GM13976 (cell line): Measurements from ENCODE around the gene OR2A12.
"Not testable (repeated sequence)": the region's sequence is repeated elsewhere in the genome, so short reads cannot be mapped to it uniquely, and the experiment has no call there.

Experiments
- DNase-seq: peaks from one replicate; pipeline ENCODE4 v3.0.0; 2012; ENCODE audit warnings: low spot score
- in situ Hi-C: fragments of 300-500 bp; cut with MboI; formaldehyde crosslinking; loops from one replicate; pipeline ENCODE4 v1.12.0; 2022; ENCODE audit warnings: low sequenced_read_pairs, mixed read lengths, inconsistent platforms; ENCODE audit not compliant: unreplicated experiment
- TF ChIP-seq, protein P1 (sequence below): IDR thresholded peaks from 2 replicates; pipeline ENCODE4 v1.5.1; 2012; ENCODE audit warnings: borderline replicate concordance, mild to moderate bottlenecking; ENCODE audit not compliant: insufficient read depth; ENCODE audit errors: extremely low read depth, missing control alignments, control extremely low read depth

OR2A12 gene

DNA sequence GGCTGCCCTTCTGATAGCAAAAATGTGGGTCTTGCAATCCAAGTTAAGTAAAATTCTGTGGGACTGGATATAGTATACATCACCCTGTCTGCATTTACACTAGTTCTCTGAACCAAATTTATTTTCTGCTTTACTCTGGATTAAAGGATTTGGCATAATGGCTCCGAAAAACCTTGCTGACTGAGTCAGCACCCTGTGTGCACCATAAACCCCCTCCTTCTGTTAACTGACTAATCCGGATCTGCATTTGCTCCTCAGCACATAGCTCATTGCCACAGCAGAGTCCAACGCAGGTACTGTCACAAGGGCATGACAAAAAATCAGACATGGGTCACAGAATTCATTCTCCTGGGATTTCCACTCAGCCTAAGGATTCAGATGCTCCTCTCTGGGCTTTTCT lies 36.0 kb upstream of the OR2A12 start:
- no peak for DNase-seq
- TF ChIP-seq, protein P1, sequence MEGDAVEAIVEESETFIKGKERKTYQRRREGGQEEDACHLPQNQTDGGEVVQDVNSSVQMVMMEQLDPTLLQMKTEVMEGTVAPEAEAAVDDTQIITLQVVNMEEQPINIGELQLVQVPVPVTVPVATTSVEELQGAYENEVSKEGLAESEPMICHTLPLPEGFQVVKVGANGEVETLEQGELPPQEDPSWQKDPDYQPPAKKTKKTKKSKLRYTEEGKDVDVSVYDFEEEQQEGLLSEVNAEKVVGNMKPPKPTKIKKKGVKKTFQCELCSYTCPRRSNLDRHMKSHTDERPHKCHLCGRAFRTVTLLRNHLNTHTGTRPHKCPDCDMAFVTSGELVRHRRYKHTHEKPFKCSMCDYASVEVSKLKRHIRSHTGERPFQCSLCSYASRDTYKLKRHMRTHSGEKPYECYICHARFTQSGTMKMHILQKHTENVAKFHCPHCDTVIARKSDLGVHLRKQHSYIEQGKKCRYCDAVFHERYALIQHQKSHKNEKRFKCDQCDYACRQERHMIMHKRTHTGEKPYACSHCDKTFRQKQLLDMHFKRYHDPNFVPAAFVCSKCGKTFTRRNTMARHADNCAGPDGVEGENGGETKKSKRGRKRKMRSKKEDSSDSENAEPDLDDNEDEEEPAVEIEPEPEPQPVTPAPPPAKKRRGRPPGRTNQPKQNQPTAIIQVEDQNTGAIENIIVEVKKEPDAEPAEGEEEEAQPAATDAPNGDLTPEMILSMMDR: no peak
- in situ Hi-C loops: no loop called here

GRCh38 chr7:144050884-144051283 lies 35.2 kb upstream of the OR2A12 start:
- in situ Hi-C loops, DNase-seq: not testable (repeated sequence)

DNA sequence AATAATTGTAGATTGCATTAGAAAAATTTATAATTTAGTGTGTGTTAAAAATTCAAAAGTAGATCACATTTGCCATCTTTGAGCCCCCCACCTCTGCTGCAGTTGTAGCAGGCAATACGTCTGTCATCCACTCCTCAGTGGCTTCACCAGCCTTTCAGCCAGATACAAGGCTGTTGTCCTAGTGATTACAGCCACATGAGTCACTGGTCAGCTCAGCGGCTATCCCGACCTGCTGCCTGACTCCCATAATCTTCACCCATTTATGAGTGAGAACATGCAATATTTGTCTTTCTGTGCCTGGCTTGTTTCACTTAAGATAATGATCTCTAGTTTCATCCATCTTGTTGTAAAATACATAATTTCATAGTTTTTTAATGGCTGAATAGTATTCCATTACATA lies 28.1 kb upstream of the OR2A12 start:
- no peak for DNase-seq
- TF ChIP-seq, protein P1: no peak
- in situ Hi-C loops: no loop called here

- in situ Hi-C loops: no loop called here
- TF ChIP-seq, protein P1: peak; percentile 20
- no peak for DNase-seq
These were observed 22.4 kb upstream of the OR2A12 start for GRCh38 chr7:144063710-144064109.

DNA sequence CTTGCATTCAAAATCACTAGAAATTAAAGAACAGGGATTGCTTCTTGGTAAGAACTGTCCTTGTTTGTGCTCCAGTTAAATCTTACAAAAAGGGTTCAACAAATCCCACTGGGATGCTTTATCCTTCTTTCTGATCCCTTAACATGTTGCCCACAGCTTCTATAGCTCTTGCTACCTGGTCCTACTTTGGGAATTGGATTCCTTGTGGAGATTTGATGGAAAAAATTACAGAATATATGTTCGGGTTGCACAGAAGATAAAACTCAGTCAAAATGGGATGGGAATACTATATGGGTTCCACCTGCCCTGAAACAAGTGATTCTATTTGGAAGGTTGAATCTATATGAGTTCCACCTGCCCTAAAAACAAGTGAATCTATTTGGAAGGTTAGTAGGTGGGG lies 16.6 kb upstream of the OR2A12 start, which contains the start of gene OR2A25:
Gene OR2A25, plus strand, starts transcription at position 301 of the 400 bp plus-strand sequence. CDS start 4,409 bp downstream, outside the sequence.
- in situ Hi-C loops: no loop called here
- TF ChIP-seq, protein P1: no peak
- no peak for DNase-seq

- TF ChIP-seq, protein P1: no peak
- no peak for DNase-seq
- in situ Hi-C loops: no loop called here
These were observed 16.1 kb upstream of the OR2A12 start for GRCh38 chr7:144069953-144070352.

DNA sequence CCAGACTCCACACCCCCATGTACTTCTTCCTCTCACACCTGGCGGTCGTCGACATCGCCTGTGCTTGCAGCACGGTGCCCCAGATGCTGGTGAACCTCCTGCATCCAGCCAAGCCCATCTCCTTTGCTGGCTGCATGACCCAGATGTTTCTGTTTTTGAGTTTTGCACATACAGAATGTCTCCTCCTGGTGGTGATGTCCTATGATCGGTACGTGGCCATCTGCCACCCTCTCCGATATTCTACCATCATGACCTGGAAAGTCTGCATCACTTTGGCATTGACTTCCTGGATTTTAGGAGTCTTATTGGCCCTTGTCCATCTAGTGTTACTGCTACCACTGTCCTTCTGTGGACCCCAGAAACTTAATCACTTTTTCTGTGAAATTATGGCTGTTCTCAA lies 11.7 kb upstream of the OR2A12 start:
- no peak for DNase-seq
- TF ChIP-seq, protein P1: no peak
- in situ Hi-C loops: no loop called here
